Measurements from ENCODE around the gene GPR37. TPM values are rescaled to one million over a fixed set of nuclear protein-coding genes. Genes with fewer than 3 reads are reported as not detected.

The GPR37 gene
- total RNA-seq, 6 experiments from 2014 or later: 8.9 to 16.0 (median 14.3) TPM

- no peak overlapping the region for H3K4me3 ChIP-seq
- WGBS (ENCODE audit: insufficient coverage, low coverage, low lambda C conversion rate, missing lambda C conversion rate): 36% methylated on average over 3 of the region's 3 CpGs
- H3K9me3 ChIP-seq: no peaks in the 10 kb centered on the region
- no peak for DNase-seq
- no peak for ATAC-seq
- H3K27ac ChIP-seq: no peak overlapping the region
- H3K36me3 ChIP-seq: no peaks in the 10 kb centered on the region
- no peak for TF ChIP-seq POLR2A (IDR thresholded peaks at IDR 0.05)
- TF ChIP-seq CTCF (IDR thresholded peaks at IDR 0.05): no peak
- H3K27me3 ChIP-seq: no peaks in the 10 kb centered on the region
- intact Hi-C loops (cut with DNase I): no loop called here
- H3K4me1 ChIP-seq: no peaks in the 10 kb centered on the region
These were observed 13.6 kb upstream of the GPR37 start for GRCh38 chr7:124779194-124779593.

GRCh38 chr7:124777268-124777667, 11.7 kb upstream of the GPR37 start:
- 78% methylated on average over 2 of the region's 2 CpGs for WGBS (ENCODE audit: insufficient coverage, low coverage, low lambda C conversion rate, missing lambda C conversion rate)
- Histone ChIP-seq H3K27me3 (no peaks in the 10 kb centered on the region), H3K36me3 (no peaks in the 10 kb centered on the region), H3K4me3 (no peak overlapping the region), H3K9me3 (no peaks in the 10 kb centered on the region), H3K27ac (no peak overlapping the region), H3K4me1 (peaks cover 0 to 8% (median 0%) of the 10 kb centered on the region in 4 donors)
- intact Hi-C loops (cut with DNase I): no loop called here
- ATAC-seq: no peak
- DNase-seq: no peak
- TF ChIP-seq POLR2A (IDR thresholded peaks at IDR 0.05) (no peak), CTCF (IDR thresholded peaks at IDR 0.05) (no peak)

GRCh38 chr7:124776153-124776552, 10.6 kb upstream of the GPR37 start:
- Histone ChIP-seq H3K27ac (no peak overlapping the region), H3K4me3 (no peak overlapping the region), H3K4me1 (peaks cover 0 to 8% (median 0%) of the 10 kb centered on the region in 4 donors), H3K9me3 (no peaks in the 10 kb centered on the region), H3K27me3 (no peaks in the 10 kb centered on the region), H3K36me3 (no peaks in the 10 kb centered on the region)
- 36% methylated on average over 2 of the region's 2 CpGs for WGBS (ENCODE audit: insufficient coverage, low coverage, low lambda C conversion rate, missing lambda C conversion rate)
- ATAC-seq (no peak), DNase-seq (no peak)
- TF ChIP-seq CTCF (IDR thresholded peaks at IDR 0.05) (no peak), POLR2A (IDR thresholded peaks at IDR 0.05) (no peak)
- intact Hi-C loops (cut with DNase I): no loop called here

- Histone ChIP-seq H3K9me3 (no peaks in the 10 kb centered on the region), H3K36me3 (no peaks in the 10 kb centered on the region), H3K4me1 (peaks cover 0 to 8% (median 0%) of the 10 kb centered on the region in 4 donors), H3K4me3 (no peak overlapping the region), H3K27ac (no peak overlapping the region), H3K27me3 (no peaks in the 10 kb centered on the region)
- DNase-seq (no peak), ATAC-seq (no peak)
- intact Hi-C loops (cut with DNase I): no loop called here
- TF ChIP-seq CTCF (IDR thresholded peaks at IDR 0.05): no peak
- no peak for TF ChIP-seq POLR2A (IDR thresholded peaks at IDR 0.05)
These were observed 9.8 kb upstream of the GPR37 start for GRCh38 chr7:124775422-124775821.

GRCh38 chr7:124773938-124774337, 8.3 kb upstream of the GPR37 start:
- intact Hi-C loops (cut with DNase I): no loop called here
- ATAC-seq: no peak
- Histone ChIP-seq H3K27ac (no peak overlapping the region), H3K4me1 (peaks cover 0 to 8% (median 0%) of the 10 kb centered on the region in 4 donors), H3K4me3 (no peak overlapping the region), H3K27me3 (no peaks in the 10 kb centered on the region), H3K9me3 (no peaks in the 10 kb centered on the region), H3K36me3 (no peaks in the 10 kb centered on the region)
- TF ChIP-seq POLR2A (IDR thresholded peaks at IDR 0.05): no peak
- TF ChIP-seq CTCF (IDR thresholded peaks at IDR 0.05): no peak
- WGBS (ENCODE audit: insufficient coverage, low coverage, low lambda C conversion rate, missing lambda C conversion rate): 75% methylated on average over 4 of the region's 4 CpGs
- no peak for DNase-seq

Measured in right lobe of liver (tissue), 6 donors.